Bone marrow (tissue), 2 donors: Measurements from ENCODE around the gene ST6GALNAC2.

Experiments
- DNase-seq, 2 donors: peaks; one replicate each; lab custom pipeline; 2025; lab: John Stamatoyannopoulos, UW

Gene ST6GALNAC2

GRCh38 chr17:76556765-76557367 is 28.8 kb downstream of the ST6GALNAC2 start:
- DNase-seq: no peak

- no peak for DNase-seq
Measured at GRCh38 chr17:76554131-76554530, 31.5 kb downstream of the ST6GALNAC2 start.

GRCh38 chr17:76553178-76553908 is 32.3 kb downstream of the ST6GALNAC2 start:
- peak in 1 of 2 donors; percentile 75 for DNase-seq

- no peak for DNase-seq
Measured at GRCh38 chr17:76551685-76552084, 34.0 kb downstream of the ST6GALNAC2 start.

GRCh38 chr17:76550712-76551615 is 34.7 kb downstream of the ST6GALNAC2 start:
- peak in 1 of 2 donors; percentile 45 for DNase-seq

- no peak for DNase-seq
Measured at GRCh38 chr17:76549539-76549938, 36.1 kb downstream of the ST6GALNAC2 start.

GRCh38 chr17:76549215-76549518 is 36.5 kb downstream of the ST6GALNAC2 start:
- no peak for DNase-seq

- DNase-seq: no peak
Measured at GRCh38 chr17:76548378-76549214, 37.1 kb downstream of the ST6GALNAC2 start.

GRCh38 chr17:76547642-76548202 is 37.9 kb downstream of the ST6GALNAC2 start:
- DNase-seq: no peak

- peak in 1 of 2 donors; percentile 90 for DNase-seq
Measured at GRCh38 chr17:76547183-76547641, 38.4 kb downstream of the ST6GALNAC2 start.

- DNase-seq: no peak
Measured at GRCh38 chr17:76546556-76547182, 39.0 kb downstream of the ST6GALNAC2 start.

- DNase-seq: no peak
Measured at GRCh38 chr17:76545918-76546555, 39.6 kb downstream of the ST6GALNAC2 start.

- no peak for DNase-seq
Measured at GRCh38 chr17:76544546-76545365, 40.9 kb downstream of the ST6GALNAC2 start.

GRCh38 chr17:76543826-76544545 is 41.7 kb downstream of the ST6GALNAC2 start:
- DNase-seq: peak in 1 of 2 donors; percentile 52

GRCh38 chr17:76543482-76543825 is 42.2 kb downstream of the ST6GALNAC2 start:
- no peak for DNase-seq

- no peak for DNase-seq
Measured at GRCh38 chr17:76542984-76543383, 42.7 kb downstream of the ST6GALNAC2 start.

GRCh38 chr17:76542566-76542971 is 43.1 kb downstream of the ST6GALNAC2 start:
- no peak for DNase-seq

GRCh38 chr17:76541739-76542454 is 43.8 kb downstream of the ST6GALNAC2 start:
- no peak for DNase-seq
